ENCODE results near the gene FAM47E. TPM values are rescaled to one million over a fixed set of nuclear protein-coding genes. Genes with fewer than 3 reads are reported as not detected.

The FAM47E gene
- total RNA-seq, 4 donors from 2014 or later = 0.56 to 6.8 (median 3.8) TPM

DNA sequence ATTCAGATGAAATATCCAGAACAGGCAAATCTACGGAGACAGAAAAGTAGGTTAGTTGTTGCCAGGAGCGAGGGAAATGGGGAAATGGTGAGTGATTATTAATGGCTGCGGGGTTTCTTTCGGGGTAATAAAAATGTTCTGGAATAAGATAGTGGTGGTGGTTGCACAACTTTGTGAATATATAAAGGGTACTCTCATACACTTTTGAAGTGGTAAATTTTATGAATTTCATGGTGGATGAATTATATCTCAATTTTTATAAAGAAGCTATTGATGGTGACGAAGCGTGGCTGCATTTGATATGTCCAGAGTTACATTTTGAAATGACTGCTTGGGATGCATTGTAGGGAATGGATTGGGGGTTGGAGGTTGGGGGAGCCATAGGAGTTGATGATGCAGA is 16.3 kb downstream of the FAM47E start:
- ATAC-seq (no peak), DNase-seq (no peak)
- Histone ChIP-seq H3K27me3 (no peaks in the 10 kb centered on the region), H3K36me3 (no peaks in the 10 kb centered on the region), H3K9me3 (no peaks in the 10 kb centered on the region), H3K27ac (no peak overlapping the region), H3K4me3 (no peak overlapping the region), H3K4me1 (no peaks in the 10 kb centered on the region)
- in situ Hi-C loops (cut with MboI; ENCODE audit: low sequenced_read_pairs in 4 of 4) (loop anchor here in 1 of 4 donors (25.0 kb wide), 1 partner anchor 244 kb away; no protein-coding TSS in a partner anchor), intact Hi-C loops (cut with DNase I; ENCODE audit: low total_unique reads) (no loop called here)
- TF ChIP-seq, protein P1, sequence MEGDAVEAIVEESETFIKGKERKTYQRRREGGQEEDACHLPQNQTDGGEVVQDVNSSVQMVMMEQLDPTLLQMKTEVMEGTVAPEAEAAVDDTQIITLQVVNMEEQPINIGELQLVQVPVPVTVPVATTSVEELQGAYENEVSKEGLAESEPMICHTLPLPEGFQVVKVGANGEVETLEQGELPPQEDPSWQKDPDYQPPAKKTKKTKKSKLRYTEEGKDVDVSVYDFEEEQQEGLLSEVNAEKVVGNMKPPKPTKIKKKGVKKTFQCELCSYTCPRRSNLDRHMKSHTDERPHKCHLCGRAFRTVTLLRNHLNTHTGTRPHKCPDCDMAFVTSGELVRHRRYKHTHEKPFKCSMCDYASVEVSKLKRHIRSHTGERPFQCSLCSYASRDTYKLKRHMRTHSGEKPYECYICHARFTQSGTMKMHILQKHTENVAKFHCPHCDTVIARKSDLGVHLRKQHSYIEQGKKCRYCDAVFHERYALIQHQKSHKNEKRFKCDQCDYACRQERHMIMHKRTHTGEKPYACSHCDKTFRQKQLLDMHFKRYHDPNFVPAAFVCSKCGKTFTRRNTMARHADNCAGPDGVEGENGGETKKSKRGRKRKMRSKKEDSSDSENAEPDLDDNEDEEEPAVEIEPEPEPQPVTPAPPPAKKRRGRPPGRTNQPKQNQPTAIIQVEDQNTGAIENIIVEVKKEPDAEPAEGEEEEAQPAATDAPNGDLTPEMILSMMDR (IDR thresholded peaks at IDR 0.05 in 4 of 5, conservative IDR thresholded peaks at IDR 0.05 in 1 of 5) = no peak
- TF ChIP-seq POLR2A (IDR thresholded peaks at IDR 0.05) = no peak

DNA sequence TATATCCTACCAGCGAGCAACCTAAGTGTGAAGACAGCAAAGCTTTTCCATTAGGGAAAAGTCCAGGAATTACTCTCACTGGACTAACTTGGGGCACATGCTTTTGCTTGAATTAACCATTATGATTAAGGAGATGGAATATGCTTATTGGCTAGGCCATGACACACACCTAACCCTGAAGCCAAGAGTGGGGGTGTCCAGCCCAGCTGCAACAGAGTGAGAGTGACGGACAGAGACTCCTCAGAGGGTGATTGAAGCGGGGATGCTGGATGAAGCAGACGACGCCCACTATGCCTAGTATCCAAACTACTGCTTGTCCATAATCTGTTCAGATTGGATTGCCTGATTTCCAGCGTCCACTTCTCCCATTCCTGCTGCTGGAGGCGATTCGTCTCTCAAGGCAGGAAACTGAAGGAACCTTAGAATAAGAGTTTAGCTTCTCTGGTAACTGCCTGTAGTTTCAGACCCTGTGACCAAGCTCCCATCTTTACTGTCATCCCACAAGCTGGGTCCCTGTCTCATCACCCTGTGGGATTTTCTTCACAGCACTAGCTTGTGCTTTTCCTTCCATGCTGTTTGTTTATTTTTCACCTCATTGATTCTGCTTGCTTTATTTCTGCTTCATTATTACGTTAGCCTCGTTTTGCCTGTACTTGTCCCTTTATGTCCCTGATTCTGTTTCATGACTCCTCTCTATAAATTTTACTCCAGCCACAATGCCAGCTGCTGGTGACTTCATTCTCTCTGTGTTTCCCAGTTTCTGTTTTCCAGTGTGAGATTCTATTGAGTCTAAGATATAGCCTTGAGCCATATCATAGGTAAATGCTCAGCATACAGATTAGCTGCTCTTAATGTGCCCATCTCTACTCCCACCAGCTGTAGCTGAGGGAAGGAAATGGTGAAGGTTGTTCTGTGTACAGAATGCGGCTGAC is 19.0 kb downstream of the FAM47E start:
- no peak for DNase-seq
- H3K27ac ChIP-seq = no peak overlapping the region
- TF ChIP-seq POLR2A (IDR thresholded peaks at IDR 0.05) = no peak
- TF ChIP-seq, protein P1 (IDR thresholded peaks at IDR 0.05 in 4 of 5, conservative IDR thresholded peaks at IDR 0.05 in 1 of 5) = no peak
- intact Hi-C loops (cut with DNase I; ENCODE audit: low total_unique reads) (no loop called here), in situ Hi-C loops (cut with MboI; ENCODE audit: low sequenced_read_pairs in 4 of 4) (loop anchor here in 1 of 4 donors (25.0 kb wide), 1 partner anchor 242 kb away; no protein-coding TSS in a partner anchor)
- H3K36me3 ChIP-seq = no peaks in the 10 kb centered on the region
- H3K4me3 ChIP-seq = no peak overlapping the region
- H3K9me3 ChIP-seq = no peaks in the 10 kb centered on the region
- no peaks in the 10 kb centered on the region for H3K27me3 ChIP-seq
- no peaks in the 10 kb centered on the region for H3K4me1 ChIP-seq
- no peak for ATAC-seq

DNA sequence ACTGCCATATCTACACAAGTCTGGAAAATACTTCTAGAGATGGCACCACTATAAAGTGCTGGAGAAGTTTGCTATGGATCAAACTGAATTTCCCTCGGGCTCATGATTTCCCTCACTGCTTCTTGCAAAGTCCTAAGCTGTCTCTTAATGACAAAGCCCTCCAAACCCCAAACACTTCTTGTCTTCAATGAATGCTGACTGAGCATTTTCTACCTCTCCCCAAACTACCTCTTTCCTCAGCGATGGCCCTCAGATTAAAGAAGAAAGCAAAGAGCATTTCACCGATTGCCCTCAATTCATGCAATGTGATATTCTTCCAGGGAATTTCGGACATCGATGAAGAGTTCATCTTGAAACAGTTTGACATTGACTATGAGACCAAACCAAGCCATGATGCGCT is 19.7 kb downstream of the FAM47E start:
- ATAC-seq = no peak
- Histone ChIP-seq H3K4me1 (no peaks in the 10 kb centered on the region), H3K36me3 (no peaks in the 10 kb centered on the region), H3K9me3 (no peaks in the 10 kb centered on the region), H3K27ac (no peak overlapping the region), H3K27me3 (no peaks in the 10 kb centered on the region), H3K4me3 (no peak overlapping the region)
- TF ChIP-seq, protein P1 (IDR thresholded peaks at IDR 0.05 in 4 of 5, conservative IDR thresholded peaks at IDR 0.05 in 1 of 5) = no peak
- intact Hi-C loops (cut with DNase I; ENCODE audit: low total_unique reads) (no loop called here), in situ Hi-C loops (cut with MboI; ENCODE audit: low sequenced_read_pairs in 4 of 4) (loop anchor here in 1 of 4 donors (25.0 kb wide), 1 partner anchor 241 kb away; no protein-coding TSS in a partner anchor)
- no peak for DNase-seq

DNA sequence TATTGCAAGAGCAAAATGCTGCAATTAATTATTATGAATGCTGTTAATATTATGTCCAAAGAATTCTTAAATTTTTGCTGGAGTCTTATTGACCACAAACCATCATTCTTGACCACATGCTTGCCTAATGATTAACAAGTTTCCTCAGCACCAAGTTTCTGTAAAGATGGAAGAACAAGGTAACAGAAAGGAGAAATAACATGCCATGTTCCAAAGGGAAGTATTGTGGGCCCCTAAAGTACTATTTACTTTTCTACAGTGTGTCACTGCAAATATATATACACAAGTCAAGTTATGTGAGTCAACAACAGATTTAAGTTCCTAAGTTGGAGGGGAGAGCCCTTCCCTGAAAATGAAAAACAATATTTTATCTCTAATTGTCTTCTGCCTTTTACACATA is 20.6 kb downstream of the FAM47E start:
- intact Hi-C loops (cut with DNase I; ENCODE audit: low total_unique reads) (no loop called here), in situ Hi-C loops (cut with MboI; ENCODE audit: low sequenced_read_pairs in 4 of 4) (loop anchor here in 1 of 4 donors (25.0 kb wide), 1 partner anchor 240 kb away; no protein-coding TSS in a partner anchor)
- no peaks in the 10 kb centered on the region for H3K27me3 ChIP-seq
- no peaks in the 10 kb centered on the region for H3K9me3 ChIP-seq
- no peak overlapping the region for H3K4me3 ChIP-seq
- H3K27ac ChIP-seq = no peak overlapping the region
- H3K36me3 ChIP-seq = no peaks in the 10 kb centered on the region
- TF ChIP-seq, protein P1 (IDR thresholded peaks at IDR 0.05 in 4 of 5, conservative IDR thresholded peaks at IDR 0.05 in 1 of 5) = no peak
- no peak for TF ChIP-seq POLR2A (IDR thresholded peaks at IDR 0.05)
- H3K4me1 ChIP-seq = no peaks in the 10 kb centered on the region
- no peak for ATAC-seq
- no peak for DNase-seq

Data from gastrocnemius medialis (tissue), 4 donors.